ENCODE measurements around the gene SFT2D3. TPM values are rescaled to one million over a fixed set of nuclear protein-coding genes. Genes with fewer than 3 reads are reported as not detected.

The SFT2D3 gene
- polyA plus RNA-seq, 3 donors from 2014 or later = 1.3 to 3.4 TPM; not detected in 1

DNA sequence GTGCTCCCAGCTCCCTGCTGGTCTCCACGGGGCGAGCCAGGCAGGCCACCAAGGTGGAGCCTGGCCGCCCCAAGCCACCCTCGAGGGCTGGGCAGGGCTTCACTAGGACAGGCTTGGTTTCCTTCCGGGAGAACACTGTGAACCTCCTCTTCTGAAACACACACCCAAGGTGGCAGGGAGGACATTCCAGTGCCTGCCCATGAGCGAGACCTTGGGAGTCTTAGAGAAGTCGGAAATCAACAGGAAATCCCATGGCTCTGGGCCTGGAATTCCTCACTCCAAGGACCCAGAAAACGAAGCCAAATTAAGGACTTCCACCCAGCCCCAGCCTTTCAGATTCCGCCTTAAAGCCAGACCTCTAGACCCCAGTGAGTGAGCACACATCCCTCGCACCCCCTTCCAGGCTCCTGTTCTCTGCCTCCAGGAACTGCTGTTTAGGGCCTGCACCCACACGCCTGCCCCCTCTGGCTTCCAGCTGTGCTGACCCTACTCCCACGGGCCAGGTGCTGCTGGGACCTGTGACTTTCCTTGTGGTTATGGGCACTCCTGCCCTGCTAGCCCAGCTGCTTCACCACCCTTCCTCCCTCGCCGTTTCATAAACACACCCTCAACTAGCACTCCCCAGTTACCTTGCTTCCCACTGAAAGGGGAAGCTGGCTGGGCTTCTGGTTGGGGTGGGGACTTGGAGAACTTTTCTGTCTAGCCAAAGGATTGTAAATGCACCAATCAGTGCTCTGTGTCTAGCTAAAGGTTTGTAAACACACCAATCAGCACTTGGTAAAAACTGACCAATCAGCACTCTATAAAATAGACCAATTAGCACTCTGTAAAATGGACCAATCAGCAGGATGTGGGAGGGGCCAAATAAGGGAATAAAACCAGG is 41.6 kb upstream of the SFT2D3 start:
- Mint-ChIP-seq H3K27ac (no peak overlapping the region), H3K4me1 (no peaks in the 10 kb centered on the region), H3K9me3 (no peaks in the 10 kb centered on the region), H3K27me3 (ENCODE audit: low read depth in 3 of 3) (peaks cover 2 to 9% (median 3%) of the 10 kb centered on the region in 3 donors), H3K4me3 (no peak overlapping the region), H3K36me3 (no peaks in the 10 kb centered on the region)
- no peak for DNase-seq

GRCh38 chr2:127660291-127660578 is 41.1 kb upstream of the SFT2D3 start:
- H3K9me3 Mint-ChIP-seq = no peaks in the 10 kb centered on the region
- no peaks in the 10 kb centered on the region for H3K4me1 Mint-ChIP-seq
- H3K27me3 Mint-ChIP-seq (ENCODE audit: low read depth in 3 of 3) = peaks cover 5 to 12% (median 9%) of the 10 kb centered on the region in 3 donors
- H3K4me3 Mint-ChIP-seq = no peak overlapping the region
- no peak overlapping the region for H3K27ac Mint-ChIP-seq
- no peak for DNase-seq
- H3K36me3 Mint-ChIP-seq = no peaks in the 10 kb centered on the region

GRCh38 chr2:127661072-127661649 is 40.1 kb upstream of the SFT2D3 start:
- Mint-ChIP-seq H3K9me3 (no peaks in the 10 kb centered on the region), H3K4me3 (no peak overlapping the region), H3K4me1 (no peaks in the 10 kb centered on the region), H3K27me3 (ENCODE audit: low read depth in 3 of 3) (peaks cover 10 to 14% (median 12%) of the 10 kb centered on the region in 3 donors), H3K27ac (no peak overlapping the region), H3K36me3 (no peaks in the 10 kb centered on the region)
- DNase-seq = no peak

GRCh38 chr2:127661949-127662510 is 39.3 kb upstream of the SFT2D3 start:
- Mint-ChIP-seq H3K36me3 (no peaks in the 10 kb centered on the region), H3K4me3 (no peak overlapping the region), H3K27ac (no peak overlapping the region), H3K4me1 (no peaks in the 10 kb centered on the region), H3K27me3 (ENCODE audit: low read depth in 3 of 3) (peaks cover 10 to 16% (median 12%) of the 10 kb centered on the region in 3 donors), H3K9me3 (peaks cover 0 to 2% (median 0%) of the 10 kb centered on the region in 6 donors)
- DNase-seq = no peak

DNA sequence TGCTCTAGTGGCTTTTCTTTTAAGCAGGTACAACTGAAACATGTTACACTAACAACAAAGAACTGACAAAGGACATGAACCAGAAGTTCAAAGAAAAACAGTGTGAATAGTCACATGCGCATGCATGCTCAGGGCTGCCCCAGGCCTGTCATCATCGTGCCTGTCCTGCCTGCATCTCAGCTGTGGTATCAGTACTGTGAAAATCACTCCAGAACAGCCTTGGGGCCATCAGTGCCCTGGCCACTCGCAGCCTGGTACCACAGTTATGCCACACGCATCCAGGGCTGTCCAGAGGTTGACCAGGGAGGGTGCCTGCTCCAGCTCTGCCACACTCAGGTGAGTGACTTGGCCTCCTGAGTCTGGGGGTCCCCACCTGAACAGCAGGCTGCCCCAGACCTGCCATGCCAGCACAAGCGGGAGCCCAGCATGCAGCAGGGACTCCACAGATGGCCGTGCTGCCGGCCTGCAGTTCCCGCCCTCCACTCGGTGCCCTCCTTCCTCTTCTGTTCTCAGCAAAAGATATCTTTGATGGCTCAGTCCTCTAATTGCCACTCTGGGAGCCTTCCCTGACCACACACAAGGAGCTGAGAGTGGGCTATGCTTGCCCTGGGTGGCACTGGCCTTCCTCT is 38.2 kb upstream of the SFT2D3 start:
- Mint-ChIP-seq H3K36me3 (no peaks in the 10 kb centered on the region), H3K4me1 (no peaks in the 10 kb centered on the region), H3K27ac (no peak overlapping the region), H3K9me3 (peaks cover 0 to 2% (median 0%) of the 10 kb centered on the region in 6 donors), H3K27me3 (ENCODE audit: low read depth in 3 of 3) (peaks cover 12 to 19% (median 15%) of the 10 kb centered on the region in 3 donors), H3K4me3 (no peak overlapping the region)
- no peak for DNase-seq

DNA sequence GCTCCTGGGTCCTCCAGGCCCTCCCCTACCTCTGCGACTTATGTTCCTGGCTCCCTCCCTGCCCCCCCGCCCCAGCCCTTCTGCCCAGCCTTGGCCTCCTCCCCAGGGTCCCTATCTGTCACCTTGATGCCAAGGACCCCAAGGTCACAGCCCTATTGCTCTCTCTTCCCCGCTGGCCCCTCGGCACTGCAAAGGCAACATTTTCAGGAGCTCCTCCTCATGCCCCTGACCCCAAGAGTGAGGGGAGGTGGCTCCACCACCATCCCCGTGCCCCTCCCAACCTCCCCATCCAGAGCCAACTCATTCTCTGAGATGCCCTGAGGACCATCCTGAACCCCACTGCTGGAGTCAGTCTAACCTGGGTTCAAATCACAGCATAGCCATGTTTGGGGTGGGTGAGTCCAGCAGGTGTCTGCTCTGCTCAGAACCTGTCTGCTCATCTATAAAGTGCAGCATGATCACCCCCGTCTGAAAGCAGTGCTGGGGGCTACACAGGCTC is 37.7 kb upstream of the SFT2D3 start:
- Mint-ChIP-seq H3K27me3 (ENCODE audit: low read depth in 3 of 3) (peaks cover 15 to 19% (median 15%) of the 10 kb centered on the region in 3 donors), H3K9me3 (peaks cover 0 to 2% (median 0%) of the 10 kb centered on the region in 6 donors), H3K4me1 (no peaks in the 10 kb centered on the region), H3K27ac (no peak overlapping the region), H3K4me3 (no peak overlapping the region), H3K36me3 (no peaks in the 10 kb centered on the region)
- no peak for DNase-seq

GRCh38 chr2:127664065-127664894 is 37.0 kb upstream of the SFT2D3 start:
- no peak for DNase-seq
- Mint-ChIP-seq H3K27ac (no peak overlapping the region), H3K4me3 (no peak overlapping the region), H3K36me3 (no peaks in the 10 kb centered on the region), H3K9me3 (peaks cover 0 to 2% (median 0%) of the 10 kb centered on the region in 6 donors), H3K27me3 (ENCODE audit: low read depth in 3 of 3) (peaks cover 15 to 19% (median 15%) of the 10 kb centered on the region in 3 donors), H3K4me1 (no peaks in the 10 kb centered on the region)

DNA sequence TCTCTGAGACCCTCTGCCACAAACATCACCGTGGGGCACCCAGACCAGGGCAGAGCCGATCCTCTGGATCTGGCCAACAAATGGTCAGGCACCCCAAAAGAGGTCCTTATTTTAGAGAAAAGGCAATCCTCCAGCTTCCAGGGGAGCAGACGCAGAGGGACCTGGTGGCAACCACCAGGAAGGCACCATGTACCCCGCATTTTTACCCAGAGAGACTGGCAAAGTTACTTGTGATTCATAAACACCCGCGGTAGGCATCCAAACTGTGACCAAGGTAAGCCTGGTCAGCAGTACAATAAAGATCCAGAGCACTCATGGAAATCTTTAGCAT is 36.4 kb upstream of the SFT2D3 start:
- Mint-ChIP-seq H3K4me1 (no peaks in the 10 kb centered on the region), H3K27ac (no peak overlapping the region), H3K27me3 (ENCODE audit: low read depth in 3 of 3) (peaks cover 15 to 19% (median 18%) of the 10 kb centered on the region in 3 donors), H3K9me3 (peaks cover 0 to 2% (median 0%) of the 10 kb centered on the region in 6 donors), H3K4me3 (no peak overlapping the region), H3K36me3 (no peaks in the 10 kb centered on the region)
- no peak for DNase-seq

DNA sequence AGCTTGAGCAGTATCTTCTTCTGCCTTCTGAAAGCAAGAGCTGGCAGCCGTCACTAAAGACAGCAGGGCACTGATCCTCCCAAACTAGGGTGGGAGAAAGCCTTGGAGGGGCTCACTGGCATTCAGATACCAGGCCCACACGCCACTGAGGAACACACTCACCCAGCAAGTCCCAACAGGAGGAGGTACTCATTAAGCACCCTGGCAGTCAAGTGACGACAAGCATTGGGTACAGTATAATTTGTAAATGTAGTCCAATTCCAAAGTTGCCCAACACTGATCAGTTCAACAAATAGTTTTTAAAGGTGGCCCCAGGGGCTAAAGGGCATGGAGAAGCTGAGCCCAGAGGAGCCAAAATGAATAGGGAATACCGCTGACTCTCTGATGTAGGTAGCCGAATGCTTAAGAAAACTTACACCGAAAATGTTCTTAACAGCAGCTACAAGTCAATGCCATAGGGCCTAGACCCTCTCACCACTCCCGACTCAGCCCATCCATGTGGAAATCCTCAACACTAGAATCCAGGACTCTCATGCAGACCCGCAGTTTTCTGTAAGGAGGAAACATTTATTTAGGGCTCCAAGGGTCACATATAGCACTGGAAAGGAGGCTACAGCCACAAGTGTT is 35.9 kb upstream of the SFT2D3 start:
- H3K27ac Mint-ChIP-seq = no peak overlapping the region
- H3K4me3 Mint-ChIP-seq = no peak overlapping the region
- H3K4me1 Mint-ChIP-seq = no peaks in the 10 kb centered on the region
- H3K36me3 Mint-ChIP-seq = no peaks in the 10 kb centered on the region
- H3K27me3 Mint-ChIP-seq (ENCODE audit: low read depth in 3 of 3) = peaks cover 15 to 21% (median 18%) of the 10 kb centered on the region in 3 donors
- no peak for DNase-seq
- H3K9me3 Mint-ChIP-seq = peaks cover 0 to 2% (median 0%) of the 10 kb centered on the region in 6 donors

DNA sequence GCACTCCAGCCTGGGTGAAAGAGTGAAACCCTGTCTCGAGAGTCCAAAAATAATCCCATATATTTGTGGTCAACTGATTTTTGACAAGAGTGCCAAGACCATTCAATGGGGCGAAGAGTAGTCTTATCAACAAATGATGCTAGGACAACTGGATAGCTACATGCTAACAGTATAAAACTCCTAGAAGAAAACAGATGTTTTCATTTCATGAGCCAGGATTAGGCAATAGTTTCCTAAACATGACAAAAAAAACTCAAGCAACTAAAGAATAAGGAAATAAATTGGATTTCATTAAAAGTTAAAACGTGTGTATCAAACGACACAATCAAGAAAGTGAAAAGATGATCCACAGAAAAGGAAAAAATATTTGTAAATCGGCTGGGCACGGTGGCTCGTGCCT is 32.2 kb upstream of the SFT2D3 start:
- Mint-ChIP-seq H3K4me3 (no peak overlapping the region), H3K4me1 (peaks cover 0 to under 1% of the 10 kb centered on the region in 2 donors), H3K27ac (no peak overlapping the region), H3K9me3 (peaks cover 0 to 2% (median 0%) of the 10 kb centered on the region in 6 donors), H3K36me3 (no peaks in the 10 kb centered on the region), H3K27me3 (ENCODE audit: low read depth in 3 of 3) (peaks cover 12 to 18% (median 17%) of the 10 kb centered on the region in 3 donors)
- no peak for DNase-seq

DNA sequence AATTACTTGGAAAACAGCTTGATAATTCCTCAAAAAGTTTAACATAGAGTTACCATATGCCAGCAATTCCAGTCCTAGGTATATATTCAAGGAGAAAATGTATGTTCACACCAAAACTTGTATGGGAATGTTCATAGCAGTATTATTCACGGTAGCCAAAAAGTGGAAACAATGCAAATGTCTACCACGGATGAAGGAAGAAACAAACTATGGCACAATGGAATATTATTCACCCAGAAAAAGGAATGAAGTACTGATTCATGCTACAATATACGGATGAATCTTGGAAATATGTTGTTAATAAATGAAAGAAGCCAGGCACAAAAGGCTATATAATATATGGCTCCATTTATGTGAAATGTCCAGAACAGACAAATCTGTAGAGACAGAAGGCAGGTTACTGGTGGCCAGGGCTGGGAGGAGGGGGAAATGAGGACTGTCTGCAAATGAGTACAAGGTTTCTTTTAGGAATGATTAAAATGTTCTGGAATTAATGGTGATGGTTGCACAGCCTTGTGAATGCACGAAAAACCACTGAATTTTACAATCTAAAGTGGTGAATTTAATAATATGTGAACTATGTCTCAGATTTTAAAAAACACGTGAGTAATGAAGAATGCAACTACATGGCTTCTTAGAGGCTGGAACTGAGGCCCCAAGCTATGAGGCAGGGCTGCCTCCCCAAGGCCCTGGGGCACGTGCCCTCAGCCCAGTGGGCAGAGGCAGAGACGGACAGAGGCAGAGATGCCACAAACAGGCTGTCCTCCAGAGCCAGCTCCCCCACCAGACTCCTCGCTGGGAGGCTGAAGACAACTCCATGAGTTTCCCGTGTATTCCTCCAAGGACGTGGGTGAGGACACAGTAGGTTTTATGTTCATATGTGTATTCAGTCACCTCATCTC is 31.0 kb upstream of the SFT2D3 start:
- Mint-ChIP-seq H3K4me3 (no peak overlapping the region), H3K9me3 (peaks cover 0 to 2% (median 0%) of the 10 kb centered on the region in 6 donors), H3K4me1 (peaks cover 0 to 6% of the 10 kb centered on the region in 2 donors), H3K27ac (no peak overlapping the region), H3K27me3 (ENCODE audit: low read depth in 3 of 3) (peaks cover 10 to 20% (median 12%) of the 10 kb centered on the region in 3 donors), H3K36me3 (no peaks in the 10 kb centered on the region)
- DNase-seq = no peak

GRCh38 chr2:127670957-127671290 is 30.4 kb upstream of the SFT2D3 start:
- no peak for DNase-seq
- H3K27me3 Mint-ChIP-seq (ENCODE audit: low read depth in 3 of 3) = peaks cover 10 to 23% (median 13%) of the 10 kb centered on the region in 3 donors
- peaks cover 0 to 3% (median 2%) of the 10 kb centered on the region in 3 donors for H3K36me3 Mint-ChIP-seq
- peaks cover 4 to 10% of the 10 kb centered on the region in 2 donors for H3K4me1 Mint-ChIP-seq
- peaks cover 0 to 2% (median 0%) of the 10 kb centered on the region in 6 donors for H3K9me3 Mint-ChIP-seq
- H3K27ac Mint-ChIP-seq = no peak overlapping the region
- H3K4me3 Mint-ChIP-seq = no peak overlapping the region

All from immature natural killer cell (primary cell).